GM13977 (cell line): ENCODE data around the gene ELOVL5.

ENCODE experiments used
- DNase-seq: peaks from one replicate; pipeline ENCODE4 v3.0.0; 2012; ENCODE audit warnings: low spot score
- in situ Hi-C: fragments of 300-500 bp; cut with MboI; formaldehyde crosslinking; loops from one replicate; pipeline ENCODE4 v1.12.0; 2022; ENCODE audit warnings: low sequenced_read_pairs, low pct_unique_long_range_greater_than_20kb, mixed read lengths, inconsistent platforms; ENCODE audit not compliant: unreplicated experiment
- TF ChIP-seq, protein P1 (sequence below): IDR thresholded peaks from 2 replicates; pipeline ENCODE4 v1.5.1; 2012; ENCODE audit warnings: mild to moderate bottlenecking, control low read depth; ENCODE audit not compliant: insufficient read depth; ENCODE audit errors: extremely low read depth, missing control alignments

The ELOVL5 gene

DNA sequence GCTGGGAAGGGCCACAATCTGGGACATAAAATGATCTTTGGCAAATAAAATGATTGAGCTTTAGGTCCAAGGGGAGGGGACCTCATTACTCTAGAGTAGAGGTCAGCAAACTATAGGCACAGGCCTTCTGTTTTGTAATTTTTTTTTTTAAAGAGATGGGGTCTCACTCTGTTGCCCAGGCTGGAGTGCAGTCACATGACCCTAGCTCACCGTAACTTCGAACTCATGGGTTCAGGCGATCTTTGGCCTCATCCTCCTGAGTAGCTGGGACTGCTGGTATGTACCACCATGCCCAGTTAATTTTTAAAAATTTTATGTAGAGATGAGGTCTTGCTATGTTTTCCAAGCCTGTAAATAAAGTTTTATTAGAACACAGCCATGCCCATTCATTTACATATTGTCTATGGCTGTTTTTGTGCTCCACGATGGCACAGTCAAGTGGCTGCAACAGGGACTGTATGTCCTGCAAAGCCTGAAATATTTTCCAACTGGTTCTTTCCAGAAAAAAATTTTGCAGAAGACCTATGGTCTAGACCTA, 82.1 kb downstream of the ELOVL5 start:
- DNase-seq: no peak
- in situ Hi-C loops: no loop called here
- TF ChIP-seq, protein P1, sequence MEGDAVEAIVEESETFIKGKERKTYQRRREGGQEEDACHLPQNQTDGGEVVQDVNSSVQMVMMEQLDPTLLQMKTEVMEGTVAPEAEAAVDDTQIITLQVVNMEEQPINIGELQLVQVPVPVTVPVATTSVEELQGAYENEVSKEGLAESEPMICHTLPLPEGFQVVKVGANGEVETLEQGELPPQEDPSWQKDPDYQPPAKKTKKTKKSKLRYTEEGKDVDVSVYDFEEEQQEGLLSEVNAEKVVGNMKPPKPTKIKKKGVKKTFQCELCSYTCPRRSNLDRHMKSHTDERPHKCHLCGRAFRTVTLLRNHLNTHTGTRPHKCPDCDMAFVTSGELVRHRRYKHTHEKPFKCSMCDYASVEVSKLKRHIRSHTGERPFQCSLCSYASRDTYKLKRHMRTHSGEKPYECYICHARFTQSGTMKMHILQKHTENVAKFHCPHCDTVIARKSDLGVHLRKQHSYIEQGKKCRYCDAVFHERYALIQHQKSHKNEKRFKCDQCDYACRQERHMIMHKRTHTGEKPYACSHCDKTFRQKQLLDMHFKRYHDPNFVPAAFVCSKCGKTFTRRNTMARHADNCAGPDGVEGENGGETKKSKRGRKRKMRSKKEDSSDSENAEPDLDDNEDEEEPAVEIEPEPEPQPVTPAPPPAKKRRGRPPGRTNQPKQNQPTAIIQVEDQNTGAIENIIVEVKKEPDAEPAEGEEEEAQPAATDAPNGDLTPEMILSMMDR: no peak

- no peak for DNase-seq
- in situ Hi-C loops: no loop called here
- TF ChIP-seq, protein P1: no peak
These were observed 83.7 kb downstream of the ELOVL5 start for GRCh38 chr6:53264915-53265607.

DNA sequence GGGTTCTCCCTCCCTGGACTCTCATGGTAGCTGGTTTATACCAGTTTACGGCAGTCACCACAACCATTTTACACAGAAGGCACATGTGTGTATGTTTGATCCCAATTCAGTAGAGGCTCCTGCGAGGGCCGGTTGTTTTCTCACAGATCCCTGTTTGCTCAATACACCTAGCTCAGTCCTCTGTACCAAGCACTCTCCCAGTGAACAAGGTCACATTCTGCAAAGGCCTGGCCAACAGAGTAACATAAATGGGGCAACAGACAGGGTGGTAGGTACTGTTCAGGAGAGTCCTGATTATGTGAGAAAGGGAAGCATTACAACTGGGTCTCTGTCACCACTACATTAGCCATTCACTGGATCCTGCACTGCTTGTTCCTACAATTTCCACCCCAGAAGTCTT, 84.4 kb downstream of the ELOVL5 start:
- DNase-seq: no peak
- TF ChIP-seq, protein P1: no peak
- in situ Hi-C loops: no loop called here

- no peak for DNase-seq
These were observed 84.8 kb downstream of the ELOVL5 start for GRCh38 chr6:53263917-53264316.

DNA sequence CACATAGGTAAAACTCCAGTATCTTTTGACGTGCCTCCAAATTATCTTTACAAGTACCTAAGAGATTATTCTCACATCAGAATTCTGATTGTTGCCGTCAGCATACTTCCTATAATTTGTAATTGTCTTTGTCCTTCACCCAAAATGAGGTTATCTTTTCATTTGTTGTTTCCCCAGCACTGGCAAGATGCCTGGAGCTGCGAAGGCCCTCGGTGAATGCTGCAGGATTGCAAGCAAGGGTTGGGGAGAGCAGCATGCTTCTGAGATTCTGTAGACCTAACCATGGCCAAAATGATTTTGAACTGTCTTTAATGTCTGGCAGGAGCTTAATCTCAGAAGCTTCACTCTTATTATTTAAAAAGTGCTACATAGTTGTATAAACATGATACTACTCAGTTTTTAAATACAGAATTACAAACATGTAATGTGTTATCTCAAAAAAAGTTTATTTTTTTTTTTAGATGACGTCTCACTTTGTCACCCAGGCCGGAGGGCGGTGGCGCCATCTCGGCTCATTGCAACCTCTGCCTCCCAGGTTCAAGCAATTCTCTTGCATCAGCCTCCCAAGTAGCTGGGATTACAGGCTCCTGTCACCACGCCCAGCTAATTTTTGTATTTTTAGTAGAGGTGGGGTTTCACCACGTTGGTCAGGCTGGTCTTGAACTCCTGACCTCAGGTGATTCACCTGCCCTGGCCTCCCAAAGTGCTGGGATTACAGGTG, 88.7 kb downstream of the ELOVL5 start:
- in situ Hi-C loops: no loop called here

More at GRCh38 chr6:53263917-53264316, 84.8 kb downstream of the ELOVL5 start:
- TF ChIP-seq, protein P1: no peak
- in situ Hi-C loops: no loop called here

DNA sequence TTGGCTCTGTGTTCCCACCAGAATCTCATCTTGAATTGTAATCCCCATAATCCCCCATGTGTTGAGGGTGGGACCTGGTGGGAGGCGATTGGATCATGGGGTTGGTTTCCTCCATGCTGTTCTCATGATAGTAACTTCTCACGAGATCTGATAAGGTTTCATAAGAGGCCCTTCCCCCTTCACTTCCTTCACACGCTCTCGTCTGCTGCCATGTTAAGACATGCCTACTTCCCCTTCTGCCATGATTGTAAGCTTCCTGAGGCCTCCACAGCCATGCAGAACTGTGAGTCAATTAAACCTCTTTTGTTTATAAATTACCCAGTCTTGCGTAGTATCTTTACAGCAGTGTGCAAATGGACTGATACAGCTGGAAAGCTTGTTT, 90.0 kb downstream of the ELOVL5 start:
- no peak for DNase-seq
- in situ Hi-C loops: no loop called here
- TF ChIP-seq, protein P1: no peak

More for the DNA sequence above, 88.7 kb downstream of the ELOVL5 start:
- TF ChIP-seq, protein P1: no peak
- DNase-seq: no peak
